Skeletal muscle satellite cell (primary cell): Measurements from ENCODE around the gene R3HDM4.
"Not testable (repeated sequence)": the region's sequence is repeated elsewhere in the genome, so short reads cannot be mapped to it uniquely, and the experiment has no call there.

Experiments used
- H3K27me3 ChIP-seq: 2 replicates; pipeline ENCODE4 v1.7.0; 2013; ENCODE audit warnings: low read length; ENCODE audit not compliant: control insufficient read depth, insufficient read depth
- H3K36me3 ChIP-seq: 2 replicates; pipeline ENCODE4 v1.7.0; 2013; ENCODE audit warnings: mild to moderate bottlenecking, control low read depth, low read length; ENCODE audit not compliant: insufficient read depth
- H3K4me1 ChIP-seq: 2 replicates; pipeline ENCODE4 v1.7.0; 2013; ENCODE audit warnings: low read length; ENCODE audit not compliant: control insufficient read depth, insufficient read depth
- H3K4me2 ChIP-seq: 2 replicates; pipeline ENCODE4 v1.7.0; 2013; ENCODE audit warnings: mild to moderate bottlenecking, low read length
- H3K4me3 ChIP-seq: 2 replicates; pipeline ENCODE4 v1.7.0; 2013; ENCODE audit warnings: low read length
- H3K9ac ChIP-seq: 2 replicates; pipeline ENCODE4 v1.7.0; 2013; ENCODE audit warnings: mild to moderate bottlenecking, low read depth, low read length, moderate library complexity
- H3K9me3 ChIP-seq: replicated peaks from 2 replicates; pipeline ENCODE4 v1.7.0; 2013; ENCODE audit warnings: mild to moderate bottlenecking, control low read depth, low read length

Gene R3HDM4

GRCh38 chr19:891421-892200 is 21.4 kb downstream of the R3HDM4 start:
- not testable (repeated sequence) for H3K4me1 ChIP-seq, H3K9me3 ChIP-seq, H3K27me3 ChIP-seq
- Histone ChIP-seq H3K36me3 (peaks cover 26% of the 10 kb centered on the region), H3K4me3 (peak overlapping the region; percentile 90), H3K4me2 (peak overlapping the region; percentile 97), H3K9ac (peak overlapping the region; percentile 81)

- Histone ChIP-seq H3K4me3 (no peak overlapping the region), H3K4me2 (no peak overlapping the region), H3K4me1 (no peaks in the 10 kb centered on the region), H3K36me3 (peaks cover 28% of the 10 kb centered on the region), H3K27me3 (no peaks in the 10 kb centered on the region), H3K9ac (no peak overlapping the region), H3K9me3 (no peaks in the 10 kb centered on the region)
Observed at GRCh38 chr19:890831-891230, 22.2 kb downstream of the R3HDM4 start.

- no peak overlapping the region for H3K9ac ChIP-seq
Observed at GRCh38 chr19:889662-890295, 23.2 kb downstream of the R3HDM4 start.

GRCh38 chr19:888581-889385 is 24.2 kb downstream of the R3HDM4 start:
- no peaks in the 10 kb centered on the region for H3K27me3 ChIP-seq
- no peaks in the 10 kb centered on the region for H3K4me1 ChIP-seq
- peaks cover 36% of the 10 kb centered on the region for H3K36me3 ChIP-seq
- H3K4me2 ChIP-seq, result no peak overlapping the region
- no peak overlapping the region for H3K9ac ChIP-seq
- H3K9me3 ChIP-seq, result no peaks in the 10 kb centered on the region
- no peak overlapping the region for H3K4me3 ChIP-seq

More at GRCh38 chr19:889662-890295, 23.2 kb downstream of the R3HDM4 start:
- Histone ChIP-seq H3K9me3 (no peaks in the 10 kb centered on the region), H3K27me3 (no peaks in the 10 kb centered on the region), H3K4me1 (no peaks in the 10 kb centered on the region), H3K4me2 (no peak overlapping the region), H3K36me3 (peaks cover 36% of the 10 kb centered on the region), H3K4me3 (no peak overlapping the region)

- peaks cover 40% of the 10 kb centered on the region for H3K36me3 ChIP-seq
- H3K4me2 ChIP-seq, result no peak overlapping the region
- H3K4me3 ChIP-seq, result no peak overlapping the region
- H3K27me3 ChIP-seq, result no peaks in the 10 kb centered on the region
- no peaks in the 10 kb centered on the region for H3K4me1 ChIP-seq
- no peak overlapping the region for H3K9ac ChIP-seq
- no peaks in the 10 kb centered on the region for H3K9me3 ChIP-seq
Observed at GRCh38 chr19:887599-887998, 25.4 kb downstream of the R3HDM4 start.

- Histone ChIP-seq H3K4me3 (no peak overlapping the region), H3K27me3 (no peaks in the 10 kb centered on the region), H3K9ac (no peak overlapping the region), H3K36me3 (peaks cover 45% of the 10 kb centered on the region), H3K4me1 (no peaks in the 10 kb centered on the region), H3K4me2 (no peak overlapping the region), H3K9me3 (no peaks in the 10 kb centered on the region)
Observed at GRCh38 chr19:887072-887471, 25.9 kb downstream of the R3HDM4 start.

GRCh38 chr19:885536-886224 is 27.3 kb downstream of the R3HDM4 start:
- Histone ChIP-seq H3K4me3 (no peak overlapping the region), H3K4me2 (no peak overlapping the region), H3K9ac (no peak overlapping the region), H3K36me3 (peaks cover 58% of the 10 kb centered on the region), H3K9me3 (no peaks in the 10 kb centered on the region), H3K4me1 (no peaks in the 10 kb centered on the region), H3K27me3 (no peaks in the 10 kb centered on the region)

GRCh38 chr19:884420-885211 is 28.4 kb downstream of the R3HDM4 start:
- Histone ChIP-seq H3K9me3 (no peaks in the 10 kb centered on the region), H3K4me1 (no peaks in the 10 kb centered on the region), H3K36me3 (peaks cover 52% of the 10 kb centered on the region), H3K4me3 (no peak overlapping the region), H3K9ac (no peak overlapping the region), H3K27me3 (no peaks in the 10 kb centered on the region), H3K4me2 (no peak overlapping the region)

GRCh38 chr19:883661-884211 is 29.3 kb downstream of the R3HDM4 start:
- Histone ChIP-seq H3K27me3 (no peaks in the 10 kb centered on the region), H3K36me3 (peaks cover 43% of the 10 kb centered on the region), H3K9me3 (no peaks in the 10 kb centered on the region), H3K4me3 (no peak overlapping the region), H3K4me1 (no peaks in the 10 kb centered on the region), H3K9ac (no peak overlapping the region), H3K4me2 (no peak overlapping the region)

GRCh38 chr19:882871-883497 is 30.0 kb downstream of the R3HDM4 start:
- Histone ChIP-seq H3K36me3 (peaks cover 39% of the 10 kb centered on the region), H3K27me3 (no peaks in the 10 kb centered on the region), H3K4me3 (no peak overlapping the region), H3K9me3 (no peaks in the 10 kb centered on the region), H3K4me1 (no peaks in the 10 kb centered on the region), H3K9ac (no peak overlapping the region), H3K4me2 (no peak overlapping the region)
